Body of pancreas (tissue), 4 donors: ENCODE measurements around the gene LRP2BP. TPM values are rescaled to one million over a fixed set of nuclear protein-coding genes. Genes with fewer than 3 reads are reported as not detected.
"Not testable (repeated sequence)": the region's sequence is repeated elsewhere in the genome, so short reads cannot be mapped to it uniquely, and the experiment has no call there.

ENCODE experiments used
- ATAC-seq: fragments of 150-250 bp; one replicate; pipeline ENCODE4 v1.9.1; 2016
- DNase-seq, 4 donors: peaks; one replicate each; pipeline ENCODE4 v3.0.0-alpha.2; 2019
- H3K27ac ChIP-seq, 4 donors: fragments of 200-600 bp; sonication (generic); 1 replicate in 3 of 4; 2 replicates in 1 of 4; pipeline versions ENCODE4 v1.5.1 to v1.6.1; 2016 to 2019; ENCODE audit warnings: mild to moderate bottlenecking in 1 of 4, mixed read lengths in 1 of 4, moderate library complexity in 1 of 4
- H3K27me3 ChIP-seq, 2 donors: fragments of 200-600 bp; sonication (generic); one replicate each; pipeline ENCODE4 v1.6.0; 2016; ENCODE audit warnings: mild to moderate bottlenecking in 1 of 2
- H3K36me3 ChIP-seq, 2 donors: fragments of 200-600 bp; sonication (generic); replicated peaks in 1 of 2; 2 replicates each; pipeline ENCODE4 v1.5.1; 2016; ENCODE audit warnings: low read depth in 2 of 2; ENCODE audit not compliant: insufficient read depth in 1 of 2
- H3K4me1 ChIP-seq: fragments of 200-600 bp; sonication (generic); one replicate; pipeline ENCODE4 v1.6.0; 2016
- H3K4me3 ChIP-seq, 2 donors: fragments of 200-600 bp; sonication (generic); 1 replicate in 1 of 2; 2 replicates in 1 of 2; pipeline ENCODE4 v1.5.1; 2016 to 2019
- H3K9me3 ChIP-seq, 3 donors: fragments of 200-600 bp; sonication (generic); 1 replicate in 2 of 3; 2 replicates in 1 of 3; pipeline ENCODE4 v1.5.1; 2016
- POLR2A ChIP-seq, 3 donors: fragments of 450-650 bp; IDR thresholded peaks; one replicate each; pipeline ENCODE4 v1.6.1; 2016; ENCODE audit warnings: antibody characterized with exemption in 3 of 3, mild to moderate bottlenecking in 2 of 3
- WGBS, 2 donors: methylation state at CpG; one replicate each; pipeline ENCODE4 v1.1.5; 2017; 5-methylcytosine and 5-hydroxymethylcytosine counted together
- intact Hi-C: fragments of 100-400 bp; cut with DNase I; formaldehyde crosslinking; loops from one replicate; pipeline ENCODE4 v1.15.1; 2023
- total RNA-seq, 2 donors: library from RNA; depleted of rRNA; stranded (reverse); fragments of >200 nt; gene quantifications; one replicate each; pipeline ENCODE4 v1.1.0, GENCODE V29; 2016
- TF ChIP-seq, protein P1 (sequence below), 7 experiments: fragments of 450-650 bp in 4 of 7; fragments of 200-600 bp in 3 of 7; sonication (generic) in 3 of 7; IDR thresholded peaks; one replicate each; pipeline ENCODE4 v1.5.1; 2016 to 2019; ENCODE audit warnings: antibody characterized with exemption in 7 of 7

LRP2BP gene
- total RNA-seq, 2 donors from 2014 or later = 2.0 to 2.1 TPM

DNA sequence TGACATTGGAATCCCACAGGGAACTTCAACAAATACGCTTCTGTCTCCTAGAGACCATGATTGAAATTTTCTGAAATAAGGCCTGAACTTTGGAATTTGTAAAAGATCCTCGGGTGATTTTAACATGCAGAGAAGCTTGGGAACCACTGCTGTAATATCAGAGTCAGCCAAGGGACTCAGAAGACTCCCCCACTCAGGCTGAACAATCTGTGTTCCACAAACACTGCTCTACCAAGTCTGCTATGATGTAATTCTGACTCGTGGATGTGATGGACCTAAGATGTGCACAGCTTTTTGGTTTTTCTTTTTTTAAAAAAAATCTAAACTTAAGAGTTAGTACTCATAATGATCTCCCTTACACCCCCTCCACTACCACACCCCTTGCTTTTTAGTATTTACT, 26.0 kb downstream of the LRP2BP start:
- intact Hi-C loops = no loop called here
- no peak overlapping the region for H3K27ac ChIP-seq
- no peaks in the 10 kb centered on the region for H3K9me3 ChIP-seq
- H3K4me1 ChIP-seq = no peaks in the 10 kb centered on the region
- H3K4me3 ChIP-seq = no peak overlapping the region
- WGBS, 2 donors = 61 to 70% methylated on average over 3 of the region's 3 CpGs
- no peak for DNase-seq
- peaks cover 0 to 1% of the 10 kb centered on the region in 2 donors for H3K36me3 ChIP-seq
- no peak for ATAC-seq
- H3K27me3 ChIP-seq = no peaks in the 10 kb centered on the region
- TF ChIP-seq, protein P1, sequence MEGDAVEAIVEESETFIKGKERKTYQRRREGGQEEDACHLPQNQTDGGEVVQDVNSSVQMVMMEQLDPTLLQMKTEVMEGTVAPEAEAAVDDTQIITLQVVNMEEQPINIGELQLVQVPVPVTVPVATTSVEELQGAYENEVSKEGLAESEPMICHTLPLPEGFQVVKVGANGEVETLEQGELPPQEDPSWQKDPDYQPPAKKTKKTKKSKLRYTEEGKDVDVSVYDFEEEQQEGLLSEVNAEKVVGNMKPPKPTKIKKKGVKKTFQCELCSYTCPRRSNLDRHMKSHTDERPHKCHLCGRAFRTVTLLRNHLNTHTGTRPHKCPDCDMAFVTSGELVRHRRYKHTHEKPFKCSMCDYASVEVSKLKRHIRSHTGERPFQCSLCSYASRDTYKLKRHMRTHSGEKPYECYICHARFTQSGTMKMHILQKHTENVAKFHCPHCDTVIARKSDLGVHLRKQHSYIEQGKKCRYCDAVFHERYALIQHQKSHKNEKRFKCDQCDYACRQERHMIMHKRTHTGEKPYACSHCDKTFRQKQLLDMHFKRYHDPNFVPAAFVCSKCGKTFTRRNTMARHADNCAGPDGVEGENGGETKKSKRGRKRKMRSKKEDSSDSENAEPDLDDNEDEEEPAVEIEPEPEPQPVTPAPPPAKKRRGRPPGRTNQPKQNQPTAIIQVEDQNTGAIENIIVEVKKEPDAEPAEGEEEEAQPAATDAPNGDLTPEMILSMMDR (IDR thresholded peaks at IDR 0.05) = no peak
- TF ChIP-seq POLR2A (IDR thresholded peaks at IDR 0.05) = no peak

DNA sequence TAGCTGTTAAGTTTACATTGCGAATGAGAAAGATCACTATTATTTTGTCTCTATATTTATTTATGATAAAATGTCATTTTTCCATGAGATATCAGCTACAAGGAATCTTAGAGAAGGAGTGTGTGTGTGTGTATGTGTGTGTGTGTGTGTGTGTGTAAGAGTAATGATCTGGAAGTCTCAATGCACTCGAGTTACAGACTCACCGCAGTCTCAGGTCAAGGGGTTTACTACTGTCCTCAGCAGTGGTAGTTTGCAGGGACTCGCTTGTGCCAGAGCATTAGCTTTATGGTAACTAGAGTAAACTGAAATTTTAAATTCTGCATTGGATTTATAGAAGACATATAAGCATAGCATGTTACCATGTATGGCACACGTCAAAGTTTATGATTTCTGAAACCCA, 30.8 kb downstream of the LRP2BP start:
- Histone ChIP-seq H3K4me1 (peaks cover 12% of the 10 kb centered on the region), H3K27me3 (no peaks in the 10 kb centered on the region), H3K27ac (no peak overlapping the region), H3K9me3 (no peaks in the 10 kb centered on the region), H3K36me3 (peaks cover 0 to 2% of the 10 kb centered on the region in 2 donors), H3K4me3 (no peak overlapping the region)
- DNase-seq (no peak), ATAC-seq (no peak)
- intact Hi-C loops = no loop called here
- TF ChIP-seq POLR2A (IDR thresholded peaks at IDR 0.05) = no peak
- TF ChIP-seq, protein P1 (IDR thresholded peaks at IDR 0.05) = no peak
- 63 to 65% methylated on average over 5 of the region's 5 CpGs for WGBS, 2 donors

DNA sequence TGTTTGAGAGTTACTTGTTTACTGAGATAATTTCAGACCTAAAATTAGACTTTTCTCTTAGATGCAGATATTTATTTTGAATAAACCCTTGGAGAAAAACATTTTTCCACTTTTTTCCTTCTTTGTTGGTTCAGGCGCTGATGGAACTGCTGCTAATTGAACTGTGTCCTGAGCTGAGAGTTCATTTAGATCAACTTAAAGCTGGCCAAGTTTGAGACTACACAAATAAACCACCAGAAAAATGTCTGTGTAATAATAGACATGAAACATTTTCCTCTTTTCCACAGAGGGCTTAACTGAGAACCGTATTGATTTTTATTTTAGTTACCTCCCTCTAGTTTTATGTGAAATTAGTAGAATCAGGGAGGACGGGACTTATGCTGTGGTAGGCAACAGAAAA, 32.5 kb downstream of the LRP2BP start:
- no peak for ATAC-seq
- peaks cover 0 to 2% of the 10 kb centered on the region in 2 donors for H3K36me3 ChIP-seq
- TF ChIP-seq, protein P1 (IDR thresholded peaks at IDR 0.05) = no peak
- TF ChIP-seq POLR2A (IDR thresholded peaks at IDR 0.05) = no peak
- H3K27me3 ChIP-seq = no peaks in the 10 kb centered on the region
- DNase-seq = no peak
- no peaks in the 10 kb centered on the region for H3K9me3 ChIP-seq
- H3K4me3 ChIP-seq = no peak overlapping the region
- H3K4me1 ChIP-seq = peaks cover 12% of the 10 kb centered on the region
- H3K27ac ChIP-seq = no peak overlapping the region
- WGBS, 2 donors = 33 to 43% methylated on average over 3 of the region's 3 CpGs
- intact Hi-C loops = no loop called here

DNA sequence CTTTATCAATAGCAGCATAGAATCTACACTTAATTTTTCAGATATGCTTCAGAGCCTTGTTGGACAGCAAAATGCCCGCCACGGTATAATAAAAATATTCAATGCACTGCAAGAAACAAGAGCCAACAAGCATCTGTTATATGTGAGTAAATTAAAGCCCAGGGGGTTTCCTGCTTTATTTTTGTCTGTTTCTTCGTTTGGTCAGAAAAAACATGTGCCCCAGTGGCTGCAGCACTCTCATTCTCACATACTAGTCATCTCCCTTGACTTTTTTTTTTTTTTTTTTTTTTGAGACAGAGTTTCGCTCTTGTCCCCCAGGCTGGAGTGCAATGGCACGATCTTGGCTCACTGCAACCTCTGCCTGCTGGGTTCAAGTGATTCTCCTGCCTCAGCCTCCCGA, 33.2 kb downstream of the LRP2BP start:
- H3K27me3 ChIP-seq, H3K9me3 ChIP-seq, DNase-seq, ATAC-seq, intact Hi-C loops, H3K27ac ChIP-seq, H3K4me3 ChIP-seq, H3K36me3 ChIP-seq: not testable (repeated sequence)
- H3K4me1 ChIP-seq = peaks cover 12% of the 10 kb centered on the region
- 87 to 95% methylated on average over 6 of the region's 6 CpGs for WGBS, 2 donors

DNA sequence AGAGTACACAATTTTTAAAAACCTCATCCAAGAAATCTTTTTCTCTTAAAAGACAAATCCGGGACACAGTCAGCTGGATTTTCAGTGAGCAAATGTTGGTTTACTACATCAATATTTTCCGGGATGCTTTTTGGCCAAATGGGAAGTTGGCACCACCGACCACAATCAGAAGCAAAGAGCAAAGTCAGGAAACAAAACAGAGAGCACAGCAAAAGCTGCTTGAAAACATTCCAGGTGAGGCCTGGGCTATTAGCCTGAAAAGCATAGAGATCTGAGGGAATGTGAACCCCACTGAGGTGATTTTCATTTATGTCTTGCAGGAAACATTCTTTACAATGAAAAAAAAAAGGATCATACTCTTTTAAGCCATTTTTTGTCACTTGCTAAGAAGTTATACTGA, 33.9 kb downstream of the LRP2BP start:
- ATAC-seq (no peak), DNase-seq (no peak)
- H3K27ac ChIP-seq = no peak overlapping the region
- intact Hi-C loops = no loop called here
- TF ChIP-seq POLR2A (IDR thresholded peaks at IDR 0.05) = no peak
- TF ChIP-seq, protein P1 (IDR thresholded peaks at IDR 0.05) = no peak
- H3K4me3 ChIP-seq = no peak overlapping the region
- H3K9me3 ChIP-seq = no peaks in the 10 kb centered on the region
- H3K4me1 ChIP-seq = peaks cover 12% of the 10 kb centered on the region
- 49 to 54% methylated on average over 3 of the region's 3 CpGs for WGBS, 2 donors
- no peaks in the 10 kb centered on the region for H3K27me3 ChIP-seq
- peaks cover 0 to 2% of the 10 kb centered on the region in 2 donors for H3K36me3 ChIP-seq
